Fibroblast of mammary gland (primary cell): ENCODE data around the gene TMEM63C.

Experiments
- DNase-seq: peaks from one replicate; pipeline ENCODE4 v3.0.0-alpha.2; 2010; ENCODE audit warnings: low read depth
- H3K4me3 ChIP-seq: 2 replicates; pipeline ENCODE4 v1.5.1; 2011; ENCODE audit warnings: low read depth, mild to moderate bottlenecking, low read length, moderate library complexity; ENCODE audit not compliant: control insufficient read depth
- TF ChIP-seq, protein P1 (sequence below): conservative IDR thresholded peaks from 2 replicates; pipeline ENCODE4 v1.5.1; 2011; ENCODE audit warnings: low read depth, low read length, inconsistent platforms; ENCODE audit not compliant: control insufficient read depth, insufficient read depth

TMEM63C gene

DNA sequence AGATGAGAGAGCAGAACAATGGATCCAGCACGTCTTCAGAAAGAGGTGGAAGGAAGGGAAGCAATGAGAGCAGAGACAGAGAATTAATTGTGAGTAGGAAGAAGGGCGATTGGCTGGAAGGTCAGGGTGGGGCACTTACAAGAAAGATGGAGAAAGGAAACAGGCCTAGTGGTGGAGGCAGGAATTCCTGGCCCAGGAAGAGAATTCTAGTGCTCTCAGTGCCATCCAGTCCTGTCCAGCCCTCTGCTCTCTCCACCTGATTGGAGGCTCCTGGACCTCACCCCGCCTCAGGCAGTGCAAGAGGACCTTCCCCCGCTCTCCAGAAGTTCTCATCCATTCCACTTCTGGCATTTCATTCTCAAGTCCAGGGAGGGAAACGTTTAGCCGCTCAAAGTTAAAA lies 46.5 kb downstream of the TMEM63C start:
- DNase-seq, result no peak
- no peak overlapping the region for H3K4me3 ChIP-seq
- TF ChIP-seq, protein P1, sequence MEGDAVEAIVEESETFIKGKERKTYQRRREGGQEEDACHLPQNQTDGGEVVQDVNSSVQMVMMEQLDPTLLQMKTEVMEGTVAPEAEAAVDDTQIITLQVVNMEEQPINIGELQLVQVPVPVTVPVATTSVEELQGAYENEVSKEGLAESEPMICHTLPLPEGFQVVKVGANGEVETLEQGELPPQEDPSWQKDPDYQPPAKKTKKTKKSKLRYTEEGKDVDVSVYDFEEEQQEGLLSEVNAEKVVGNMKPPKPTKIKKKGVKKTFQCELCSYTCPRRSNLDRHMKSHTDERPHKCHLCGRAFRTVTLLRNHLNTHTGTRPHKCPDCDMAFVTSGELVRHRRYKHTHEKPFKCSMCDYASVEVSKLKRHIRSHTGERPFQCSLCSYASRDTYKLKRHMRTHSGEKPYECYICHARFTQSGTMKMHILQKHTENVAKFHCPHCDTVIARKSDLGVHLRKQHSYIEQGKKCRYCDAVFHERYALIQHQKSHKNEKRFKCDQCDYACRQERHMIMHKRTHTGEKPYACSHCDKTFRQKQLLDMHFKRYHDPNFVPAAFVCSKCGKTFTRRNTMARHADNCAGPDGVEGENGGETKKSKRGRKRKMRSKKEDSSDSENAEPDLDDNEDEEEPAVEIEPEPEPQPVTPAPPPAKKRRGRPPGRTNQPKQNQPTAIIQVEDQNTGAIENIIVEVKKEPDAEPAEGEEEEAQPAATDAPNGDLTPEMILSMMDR, result no peak

DNA sequence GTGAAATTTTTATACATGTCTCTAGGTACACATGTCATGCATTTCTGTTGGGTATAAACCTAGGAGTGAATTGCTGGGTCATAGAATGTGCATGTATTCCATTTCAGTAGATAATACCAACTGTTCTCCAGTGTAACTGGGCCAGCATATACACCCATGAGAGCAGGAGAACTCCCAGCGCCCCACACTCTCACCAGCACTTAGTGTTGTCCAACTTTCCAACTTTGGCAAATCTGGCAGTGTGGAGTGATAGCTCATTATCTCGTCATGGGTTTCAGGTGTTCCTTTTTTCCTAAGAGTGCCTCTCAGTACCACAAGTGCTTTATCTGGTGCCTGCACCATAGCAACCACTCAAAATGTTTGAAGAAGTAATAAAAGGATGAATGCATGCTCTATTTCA lies 49.3 kb downstream of the TMEM63C start:
- TF ChIP-seq, protein P1, result no peak
- no peak for DNase-seq
- no peak overlapping the region for H3K4me3 ChIP-seq

DNA sequence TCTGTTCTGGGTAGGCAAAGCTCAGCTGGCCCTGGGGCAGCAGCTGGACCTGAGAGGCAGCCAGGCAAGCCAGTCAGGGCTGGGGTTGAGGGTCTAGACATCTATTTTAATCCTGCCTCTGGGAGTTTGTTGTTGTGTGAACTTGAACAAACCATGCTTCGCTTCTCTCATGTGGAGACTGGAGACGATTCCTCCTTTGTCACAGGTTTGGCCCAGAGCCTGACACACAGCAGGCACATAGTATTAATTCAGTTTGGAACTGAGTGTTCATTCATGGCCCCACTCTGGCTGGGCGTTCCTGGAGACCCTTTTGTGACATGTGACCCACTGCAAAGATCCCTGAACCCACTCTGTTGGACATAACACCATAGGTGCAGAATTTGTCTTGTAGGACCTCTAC lies 50.1 kb downstream of the TMEM63C start:
- DNase-seq, result no peak

DNA sequence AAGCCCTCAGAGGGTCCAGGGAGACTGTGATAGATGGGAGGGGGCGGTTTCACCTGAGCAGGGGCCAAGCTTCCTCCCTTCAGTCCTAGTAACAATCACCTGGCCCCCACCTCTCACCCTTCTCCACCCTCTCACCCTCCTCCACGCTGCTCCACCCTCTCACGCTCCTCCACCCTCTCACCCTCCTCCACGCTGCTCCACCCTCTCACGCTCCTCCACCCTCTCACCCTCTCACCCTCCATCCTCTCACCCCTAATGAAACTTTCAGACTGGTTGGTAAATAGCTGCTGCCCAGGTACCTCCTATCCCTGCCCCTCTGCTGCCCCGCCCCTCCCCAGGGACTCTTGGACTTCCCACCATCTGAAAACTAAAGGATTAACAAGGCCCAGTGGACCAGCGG lies 55.2 kb downstream of the TMEM63C start:
- TF ChIP-seq, protein P1, result no peak
- no peak overlapping the region for H3K4me3 ChIP-seq
- no peak for DNase-seq

More for the DNA sequence above, 50.1 kb downstream of the TMEM63C start:
- no peak overlapping the region for H3K4me3 ChIP-seq
- TF ChIP-seq, protein P1, result no peak

DNA sequence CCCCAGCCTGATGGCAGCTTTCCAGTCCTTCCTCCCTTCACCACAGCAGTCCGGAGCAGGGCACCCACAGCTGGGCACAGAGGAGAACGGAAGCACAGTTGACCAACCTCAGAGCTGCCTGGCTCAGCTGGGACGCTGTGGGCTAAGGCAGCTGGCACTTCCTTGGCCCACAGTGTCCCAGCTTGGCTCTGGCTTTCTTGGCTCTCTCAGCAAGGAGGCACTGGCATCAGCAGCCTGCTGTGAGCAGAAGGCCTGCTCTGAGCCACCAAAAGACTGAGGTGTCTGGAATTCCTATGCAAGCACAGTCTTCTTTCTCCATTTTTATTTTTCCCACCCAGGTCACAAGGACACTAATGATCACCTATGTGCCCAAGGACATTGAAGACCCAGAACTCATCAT lies 56.8 kb downstream of the TMEM63C start:
- TF ChIP-seq, protein P1, result no peak
- DNase-seq, result no peak
- H3K4me3 ChIP-seq, result no peak overlapping the region

DNA sequence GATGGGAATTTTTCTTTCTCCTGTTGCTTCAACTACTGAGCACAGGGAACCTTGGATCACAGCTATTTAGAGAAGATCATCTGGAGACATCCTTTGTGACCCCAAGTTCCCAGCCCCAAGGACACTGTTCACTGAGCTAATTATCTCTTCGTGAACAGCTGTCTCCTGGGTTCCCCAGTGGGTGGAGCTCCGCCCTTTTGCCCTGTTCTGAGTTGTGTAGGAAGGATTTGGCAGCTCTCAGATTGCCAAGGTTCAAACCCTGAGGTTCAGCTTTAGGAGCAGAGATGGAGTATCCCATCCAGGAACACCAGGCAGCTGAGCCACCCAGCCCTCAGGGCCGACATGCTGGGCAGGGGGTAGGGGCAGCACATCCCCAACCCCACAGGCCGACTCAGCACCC lies 57.4 kb downstream of the TMEM63C start:
- TF ChIP-seq, protein P1, result no peak
- no peak for DNase-seq

DNA sequence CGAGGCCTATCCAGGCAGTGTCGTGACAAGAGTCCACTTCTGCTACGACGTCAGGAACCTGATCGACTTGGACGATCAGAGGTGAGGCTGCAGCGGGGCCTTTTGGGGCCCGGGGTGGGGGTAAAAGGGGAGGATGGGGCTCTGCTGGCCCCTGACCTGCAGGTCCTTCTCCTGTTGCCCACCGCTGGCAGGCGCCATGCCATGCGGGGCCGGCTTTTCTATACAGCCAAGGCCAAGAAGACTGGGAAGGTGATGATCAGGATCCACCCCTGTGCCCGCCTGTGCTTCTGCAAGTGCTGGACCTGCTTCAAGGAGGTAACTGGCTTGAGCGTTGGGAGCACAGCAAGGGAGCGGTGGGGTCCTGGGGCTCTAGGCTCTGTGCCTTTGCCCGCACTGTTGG lies 57.8 kb downstream of the TMEM63C start:
- H3K4me3 ChIP-seq, result no peak overlapping the region
- TF ChIP-seq, protein P1, result no peak
- DNase-seq, result no peak

More for the DNA sequence above, 57.4 kb downstream of the TMEM63C start:
- no peak overlapping the region for H3K4me3 ChIP-seq
